WERI-Rb-1 (cell line): ENCODE data around the gene IRF5.

ENCODE experiments used
- DNase-seq: peaks from one replicate; pipeline ENCODE4 v3.0.0-alpha.2; 2020
- H3K27ac ChIP-seq: fragments of 250-450 bp; sonication (Bioruptor Pico); 2 replicates; pipeline ENCODE4 v1.5.1; 2020; ENCODE audit warnings: mild to moderate bottlenecking, moderate library complexity
- H3K27me3 ChIP-seq: fragments of 250-450 bp; sonication (Bioruptor Pico); 2 replicates; pipeline ENCODE4 v1.5.1; 2021; ENCODE audit warnings: mild to moderate bottlenecking, low read depth, moderate library complexity; ENCODE audit not compliant: insufficient read depth, severe bottlenecking
- H3K36me3 ChIP-seq: fragments of 250-450 bp; sonication (Bioruptor Pico); 2 replicates; pipeline ENCODE4 v1.5.1; 2020; ENCODE audit warnings: mild to moderate bottlenecking, moderate library complexity
- H3K4me3 ChIP-seq: 2 replicates; pipeline ENCODE4 v1.5.1; 2011; ENCODE audit warnings: low read depth, mild to moderate bottlenecking, control low read depth, low read length
- H3K9me3 ChIP-seq: fragments of 250-450 bp; sonication (Bioruptor Pico); 2 replicates; pipeline ENCODE4 v1.5.1; 2021; ENCODE audit warnings: mild to moderate bottlenecking, moderate library complexity; ENCODE audit not compliant: severe bottlenecking
- CTCF ChIP-seq: IDR thresholded peaks from 2 replicates; pipeline ENCODE4 v1.5.1; 2011; ENCODE audit warnings: low read depth, mild to moderate bottlenecking, control low read depth, inconsistent platforms, low read length

Gene IRF5

GRCh38 chr7:128944487-128945236, 6.9 kb downstream of the IRF5 start:
- H3K27me3 ChIP-seq, result no peaks in the 10 kb centered on the region
- no peak for DNase-seq
- H3K4me3 ChIP-seq, result no peak overlapping the region
- H3K27ac ChIP-seq, result no peak overlapping the region
- no peak for TF ChIP-seq CTCF
- H3K36me3 ChIP-seq, result no peaks in the 10 kb centered on the region
- no peaks in the 10 kb centered on the region for H3K9me3 ChIP-seq

- no peak for TF ChIP-seq CTCF
Observed at GRCh38 chr7:128945668-128946366, 8.1 kb downstream of the IRF5 start.

GRCh38 chr7:128946936-128947830, 9.5 kb downstream of the IRF5 start:
- H3K27ac ChIP-seq, result no peak overlapping the region
- H3K36me3 ChIP-seq, result peaks cover 4% of the 10 kb centered on the region
- no peak for DNase-seq
- TF ChIP-seq CTCF, result peak; percentile 47
- H3K4me3 ChIP-seq, result no peak overlapping the region
- H3K9me3 ChIP-seq, result no peaks in the 10 kb centered on the region
- H3K27me3 ChIP-seq, result no peaks in the 10 kb centered on the region

More at GRCh38 chr7:128945668-128946366, 8.1 kb downstream of the IRF5 start:
- no peak for DNase-seq
- no peaks in the 10 kb centered on the region for H3K9me3 ChIP-seq
- H3K36me3 ChIP-seq, result no peaks in the 10 kb centered on the region
- no peak overlapping the region for H3K27ac ChIP-seq
- H3K27me3 ChIP-seq, result no peaks in the 10 kb centered on the region
- H3K4me3 ChIP-seq, result no peak overlapping the region

GRCh38 chr7:128947854-128948253, 10.1 kb downstream of the IRF5 start:
- Histone ChIP-seq H3K27me3 (no peaks in the 10 kb centered on the region), H3K27ac (no peak overlapping the region), H3K36me3 (peaks cover 8% of the 10 kb centered on the region), H3K4me3 (no peak overlapping the region), H3K9me3 (no peaks in the 10 kb centered on the region)
- DNase-seq, result no peak
- TF ChIP-seq CTCF, result no peak

GRCh38 chr7:128948312-128948973, 10.7 kb downstream of the IRF5 start:
- no peak for TF ChIP-seq CTCF
- Histone ChIP-seq H3K9me3 (no peaks in the 10 kb centered on the region), H3K27me3 (no peaks in the 10 kb centered on the region), H3K4me3 (no peak overlapping the region), H3K36me3 (peaks cover 13% of the 10 kb centered on the region), H3K27ac (no peak overlapping the region)
- no peak for DNase-seq
